Activated T-helper 9 cell treated with anti-CD3 and anti-CD28 coated beads, Interleukin-2, amount 50 U/mL, for 16 hours (primary cell): Measurements from ENCODE around the gene HERC4.

ENCODE experiments used
- DNase-seq: peaks from one replicate; pipeline ENCODE4 v3.0.0-alpha.2; 2020; ENCODE audit warnings: low read depth

HERC4 gene, protein sequence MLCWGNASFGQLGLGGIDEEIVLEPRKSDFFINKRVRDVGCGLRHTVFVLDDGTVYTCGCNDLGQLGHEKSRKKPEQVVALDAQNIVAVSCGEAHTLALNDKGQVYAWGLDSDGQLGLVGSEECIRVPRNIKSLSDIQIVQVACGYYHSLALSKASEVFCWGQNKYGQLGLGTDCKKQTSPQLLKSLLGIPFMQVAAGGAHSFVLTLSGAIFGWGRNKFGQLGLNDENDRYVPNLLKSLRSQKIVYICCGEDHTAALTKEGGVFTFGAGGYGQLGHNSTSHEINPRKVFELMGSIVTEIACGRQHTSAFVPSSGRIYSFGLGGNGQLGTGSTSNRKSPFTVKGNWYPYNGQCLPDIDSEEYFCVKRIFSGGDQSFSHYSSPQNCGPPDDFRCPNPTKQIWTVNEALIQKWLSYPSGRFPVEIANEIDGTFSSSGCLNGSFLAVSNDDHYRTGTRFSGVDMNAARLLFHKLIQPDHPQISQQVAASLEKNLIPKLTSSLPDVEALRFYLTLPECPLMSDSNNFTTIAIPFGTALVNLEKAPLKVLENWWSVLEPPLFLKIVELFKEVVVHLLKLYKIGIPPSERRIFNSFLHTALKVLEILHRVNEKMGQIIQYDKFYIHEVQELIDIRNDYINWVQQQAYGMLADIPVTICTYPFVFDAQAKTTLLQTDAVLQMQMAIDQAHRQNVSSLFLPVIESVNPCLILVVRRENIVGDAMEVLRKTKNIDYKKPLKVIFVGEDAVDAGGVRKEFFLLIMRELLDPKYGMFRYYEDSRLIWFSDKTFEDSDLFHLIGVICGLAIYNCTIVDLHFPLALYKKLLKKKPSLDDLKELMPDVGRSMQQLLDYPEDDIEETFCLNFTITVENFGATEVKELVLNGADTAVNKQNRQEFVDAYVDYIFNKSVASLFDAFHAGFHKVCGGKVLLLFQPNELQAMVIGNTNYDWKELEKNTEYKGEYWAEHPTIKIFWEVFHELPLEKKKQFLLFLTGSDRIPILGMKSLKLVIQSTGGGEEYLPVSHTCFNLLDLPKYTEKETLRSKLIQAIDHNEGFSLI

DNA sequence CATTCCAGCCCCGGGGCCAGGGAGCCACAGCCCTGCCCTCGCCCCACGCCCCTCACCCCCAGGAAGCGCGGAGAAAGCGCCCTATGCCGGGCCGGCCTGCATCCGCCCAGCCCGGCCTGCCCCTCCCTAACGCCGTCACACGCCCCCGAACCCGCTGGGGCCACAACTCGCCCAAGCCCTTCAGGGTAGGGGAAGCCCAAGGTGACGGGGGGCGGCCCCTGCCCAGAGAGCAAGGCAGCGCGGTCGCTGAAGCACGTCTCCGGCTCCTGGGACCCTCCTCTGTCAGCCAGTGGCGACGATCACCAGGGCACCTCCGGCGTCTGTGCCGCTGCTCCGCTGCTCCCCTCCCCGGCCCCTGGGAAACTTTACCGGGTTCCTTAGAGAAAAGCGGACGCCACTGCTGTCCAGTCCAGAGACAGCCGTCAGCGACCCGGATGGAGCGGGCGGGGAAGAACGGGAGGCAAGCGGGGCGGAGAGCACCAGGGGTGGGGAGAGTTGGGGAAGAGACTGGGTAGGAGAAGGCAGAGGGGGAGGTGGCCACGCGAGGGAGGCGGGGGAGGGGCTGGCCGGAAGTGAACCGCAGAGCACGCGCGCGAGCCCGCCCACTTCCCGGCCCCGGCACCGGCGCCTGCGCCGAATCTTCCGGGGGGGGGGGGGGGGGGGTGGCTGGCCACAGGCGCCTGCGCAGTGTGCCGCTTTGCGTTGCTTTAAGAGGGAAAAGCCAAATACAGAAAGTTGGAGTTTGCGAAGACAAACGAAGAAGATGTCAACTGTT, at the start of gene HERC4:
Gene HERC4, minus strand, starts transcription at position 509 of the 775 bp plus-strand sequence. CDS start 2,175 bp downstream, outside the sequence.
- DNase-seq: peak; percentile 87

DNA sequence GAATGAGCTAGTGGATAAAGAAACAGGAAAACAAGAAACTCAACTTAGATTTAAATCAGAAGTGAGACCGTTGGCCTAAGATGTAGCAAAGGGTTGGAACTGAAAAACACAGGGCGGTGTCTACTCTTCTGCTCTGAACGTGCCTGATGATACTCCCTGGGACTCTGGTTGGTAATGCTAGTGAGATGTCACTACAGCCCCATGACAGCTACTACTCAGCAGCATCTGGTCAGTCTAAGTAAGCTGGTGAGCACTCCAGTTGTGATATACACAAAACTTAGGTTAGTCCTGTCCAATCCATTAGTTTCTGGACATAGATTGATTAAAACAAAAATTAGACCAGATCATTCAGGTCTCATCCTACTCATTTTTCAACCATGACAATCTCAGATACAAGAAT, 49.6 kb upstream of the HERC4 start:
- DNase-seq: no peak

DNA sequence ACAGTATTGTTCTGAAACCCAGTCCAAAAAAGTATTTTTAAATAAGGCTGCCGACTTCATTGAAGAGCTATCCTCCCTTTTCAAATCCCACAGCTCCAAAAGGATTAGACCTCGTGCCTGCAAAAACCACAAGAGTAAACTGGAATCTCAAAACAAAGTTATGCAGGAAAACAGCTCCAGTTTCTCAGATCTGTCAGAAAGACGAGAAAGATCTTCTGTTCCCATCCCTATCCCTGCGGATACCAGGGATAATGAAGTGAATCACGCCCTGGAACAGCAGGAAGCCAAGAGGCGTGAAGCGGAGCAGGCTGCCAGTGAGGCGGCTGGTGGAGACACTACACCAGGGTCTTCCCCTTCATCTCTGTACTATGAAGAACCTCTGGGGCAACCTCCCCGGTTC, 46.8 kb upstream of the HERC4 start:
- DNase-seq: no peak

DNA sequence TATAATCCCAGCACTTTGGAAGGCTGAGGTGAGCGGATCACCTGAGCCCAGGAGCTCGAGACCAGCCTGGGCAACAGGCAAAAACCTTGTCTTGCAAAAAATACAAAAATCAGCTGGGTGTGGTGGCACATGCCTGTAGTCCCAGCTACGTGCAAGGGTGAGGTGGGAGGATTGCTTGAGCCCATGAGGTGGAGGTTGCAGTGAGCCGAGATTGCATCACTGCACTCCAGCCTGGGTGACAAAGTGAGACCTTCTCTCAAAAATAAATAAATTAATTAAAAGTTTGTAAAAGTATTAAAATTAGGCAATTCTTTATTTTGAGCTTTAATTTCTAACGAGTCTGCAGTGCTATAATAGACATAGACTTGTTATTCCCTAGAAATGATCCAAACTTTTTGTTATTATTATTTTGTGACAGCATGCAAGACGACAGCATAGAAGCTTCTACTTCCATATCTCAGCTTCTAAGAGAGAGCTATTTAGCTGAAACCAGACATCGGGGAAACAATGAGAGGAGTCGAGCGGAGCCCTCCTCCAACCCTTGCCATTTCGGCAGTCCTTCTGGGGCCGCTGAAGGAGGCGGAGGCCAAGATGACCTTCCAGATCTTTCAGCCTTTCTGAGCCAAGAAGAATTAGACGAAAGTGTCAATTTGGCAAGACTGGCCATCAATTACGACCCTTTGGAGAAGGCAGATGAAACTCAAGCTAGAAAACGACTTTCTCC, 46.1 kb upstream of the HERC4 start:
- no peak for DNase-seq

DNA sequence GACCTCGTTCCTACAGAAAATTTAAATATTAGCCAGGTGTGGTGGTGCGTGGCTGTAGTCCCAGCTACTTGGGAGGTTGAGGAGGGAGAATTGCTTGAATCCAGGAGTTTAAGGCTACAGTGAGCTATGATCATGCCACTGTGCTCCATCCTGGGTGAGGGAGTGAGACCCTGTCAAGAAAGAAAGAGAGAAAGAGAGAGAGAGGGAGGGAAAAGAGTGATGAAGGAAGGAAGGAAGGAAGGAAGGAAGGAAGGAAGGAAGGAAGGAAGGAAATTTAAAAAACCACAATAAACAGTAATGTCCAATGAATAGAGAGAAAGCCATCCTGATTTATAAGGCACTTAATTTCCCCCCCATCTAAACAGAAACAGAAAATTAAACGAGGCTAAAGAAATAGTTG, 43.6 kb upstream of the HERC4 start:
- no peak for DNase-seq

DNA sequence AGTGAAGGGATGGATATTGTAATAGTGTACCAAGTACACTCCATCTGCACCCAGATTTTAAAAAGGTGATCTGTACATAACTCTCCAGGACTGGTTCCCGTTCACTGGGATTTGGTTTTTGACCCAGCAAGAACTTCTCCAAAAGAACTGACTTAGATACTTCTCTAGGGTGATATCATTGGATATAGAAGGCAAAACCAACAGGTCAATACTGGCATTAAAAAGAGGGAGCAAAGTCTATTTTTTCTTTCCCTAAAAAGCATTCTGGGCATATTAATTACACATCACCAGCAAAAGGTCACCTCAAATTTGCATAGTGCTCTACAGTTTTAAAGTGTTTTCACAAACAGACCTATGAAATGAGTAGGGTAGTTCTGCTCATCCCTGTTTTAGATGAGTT, 37.8 kb upstream of the HERC4 start:
- DNase-seq: no peak

DNA sequence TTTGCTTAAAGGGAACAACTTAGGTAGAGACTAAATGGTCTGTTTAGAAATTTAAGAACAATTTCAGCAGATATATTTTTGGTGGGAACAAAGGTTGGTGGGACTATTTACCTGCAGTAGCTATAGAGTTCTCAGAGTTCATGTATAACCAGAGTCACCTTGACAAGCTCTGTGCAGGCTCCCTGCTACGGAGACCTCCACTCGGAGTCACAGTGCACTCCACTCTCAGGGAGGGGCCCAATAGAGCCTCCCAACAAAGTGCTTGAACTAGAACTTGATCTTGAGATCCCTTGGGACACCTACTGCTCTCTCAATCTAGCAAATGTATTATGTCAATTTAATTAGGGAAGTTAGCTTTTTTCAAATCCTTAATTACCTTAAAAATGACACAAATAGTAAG, 36.5 kb upstream of the HERC4 start:
- DNase-seq: no peak

DNA sequence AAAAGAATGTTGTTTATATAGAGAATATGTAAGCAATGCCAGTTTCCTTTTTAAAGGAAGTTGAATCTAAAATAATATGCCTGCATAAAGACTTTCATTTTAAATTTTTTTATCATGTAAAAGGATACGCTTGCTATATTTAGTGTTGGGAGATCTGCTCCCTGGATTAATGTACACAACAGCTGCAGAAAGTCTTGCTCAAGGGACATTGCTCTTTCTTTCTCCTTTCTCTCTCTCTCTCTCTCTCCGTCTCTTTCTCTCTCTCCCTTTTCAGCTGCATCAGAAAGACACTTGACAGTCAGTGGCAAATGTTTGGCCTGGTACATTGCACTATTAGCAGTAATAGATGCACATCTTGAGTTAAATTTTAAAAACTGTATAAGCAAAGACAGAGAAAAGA, 34.9 kb upstream of the HERC4 start:
- DNase-seq: no peak

DNA sequence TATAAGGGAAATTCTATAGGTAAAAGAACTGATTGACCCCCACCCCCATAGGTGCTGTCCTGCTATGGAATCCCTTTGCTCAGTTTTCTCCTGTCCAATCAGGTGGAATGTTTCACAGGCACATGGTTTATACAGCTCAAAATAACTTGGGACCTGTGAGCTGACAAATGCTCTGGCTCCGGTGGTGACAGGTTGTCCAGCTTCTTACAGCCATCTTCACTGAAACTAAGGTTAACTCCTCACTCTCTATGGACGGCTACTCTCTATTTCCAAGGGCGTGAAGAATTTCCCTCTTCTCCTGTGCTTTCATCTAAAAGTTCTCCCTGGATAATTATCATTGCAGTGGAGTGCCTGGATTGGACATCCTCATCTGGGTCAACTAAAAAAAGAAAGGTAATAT, 34.2 kb upstream of the HERC4 start, which contains the start of gene MYPN:
Gene MYPN, plus strand, starts transcription at position 158 of the 400 bp plus-strand sequence. CDS start 11,951 bp downstream, outside the sequence.
- no peak for DNase-seq

DNA sequence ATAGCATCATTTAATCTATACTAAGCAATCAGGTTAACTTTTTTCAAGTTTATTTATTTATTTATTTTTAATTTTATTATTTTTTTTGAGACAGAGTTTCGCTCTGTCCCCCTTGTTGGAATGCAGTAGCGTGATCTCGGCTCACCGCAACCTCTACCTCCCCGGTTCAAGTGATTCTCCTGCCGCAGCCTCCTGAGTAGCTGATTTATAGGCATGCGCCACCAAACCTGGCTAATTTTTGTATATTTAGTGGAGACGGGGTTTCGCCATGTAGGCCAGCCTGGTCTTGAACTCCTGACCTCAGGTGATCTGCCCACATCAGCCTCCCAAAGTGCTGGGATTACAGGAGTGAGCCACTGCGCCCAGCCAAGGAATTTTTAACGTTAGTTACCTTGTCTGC, 33.6 kb upstream of the HERC4 start:
- DNase-seq: no peak

DNA sequence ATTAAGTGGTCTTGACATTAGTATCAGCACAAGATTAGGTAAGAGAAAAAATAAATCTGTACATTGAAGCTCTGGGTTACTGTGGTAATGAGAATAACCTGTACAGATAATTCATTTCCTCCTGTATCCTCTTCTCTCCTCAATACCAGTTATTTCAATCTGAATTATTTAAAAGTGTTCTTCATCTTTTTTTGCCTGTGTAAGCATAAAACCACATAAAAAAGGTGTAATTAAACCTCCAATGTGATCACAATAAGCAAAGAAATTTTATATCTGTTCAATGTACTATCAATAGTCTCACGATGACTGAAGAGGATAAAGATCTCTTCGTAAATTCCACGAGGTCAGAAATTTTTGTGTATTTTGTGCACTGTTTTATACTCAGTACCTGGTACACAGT, 33.0 kb upstream of the HERC4 start:
- no peak for DNase-seq

DNA sequence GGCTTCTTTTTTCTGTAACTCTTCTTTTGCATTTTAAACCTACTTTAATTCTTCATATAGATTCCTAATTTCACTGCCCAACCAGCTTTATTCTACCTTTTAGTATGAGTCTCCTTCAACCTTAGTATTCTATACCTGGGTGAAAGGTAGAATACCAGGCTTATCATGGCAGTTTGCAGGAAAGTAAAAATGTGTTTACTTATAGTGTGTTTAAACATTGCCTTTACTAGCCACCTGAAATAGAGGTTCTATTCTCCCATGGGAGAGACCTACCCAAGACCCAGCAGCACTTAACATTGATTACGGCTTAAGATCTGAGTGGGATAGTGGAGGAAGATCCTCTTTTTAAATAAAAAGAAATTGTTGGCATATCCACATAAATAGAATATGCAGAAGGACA, 32.6 kb upstream of the HERC4 start:
- no peak for DNase-seq

DNA sequence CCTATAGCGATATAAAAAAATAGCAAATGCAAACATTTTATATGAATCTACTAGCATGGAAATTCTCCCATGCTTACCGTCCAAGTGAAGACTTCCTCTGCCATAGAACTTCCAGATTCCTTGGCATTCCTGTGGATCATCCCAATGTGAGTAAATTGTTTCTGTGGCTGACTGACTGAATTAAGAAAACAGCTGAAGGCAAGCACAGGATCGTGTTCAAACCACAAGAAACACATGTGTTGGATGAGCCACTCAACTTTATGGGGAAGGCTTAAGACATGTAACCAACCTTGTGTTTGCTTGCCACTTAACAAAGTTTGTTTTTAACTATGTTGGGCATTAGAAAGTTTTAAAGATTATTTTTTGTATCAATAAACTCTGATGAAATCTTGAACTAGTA, 31.6 kb upstream of the HERC4 start:
- no peak for DNase-seq

DNA sequence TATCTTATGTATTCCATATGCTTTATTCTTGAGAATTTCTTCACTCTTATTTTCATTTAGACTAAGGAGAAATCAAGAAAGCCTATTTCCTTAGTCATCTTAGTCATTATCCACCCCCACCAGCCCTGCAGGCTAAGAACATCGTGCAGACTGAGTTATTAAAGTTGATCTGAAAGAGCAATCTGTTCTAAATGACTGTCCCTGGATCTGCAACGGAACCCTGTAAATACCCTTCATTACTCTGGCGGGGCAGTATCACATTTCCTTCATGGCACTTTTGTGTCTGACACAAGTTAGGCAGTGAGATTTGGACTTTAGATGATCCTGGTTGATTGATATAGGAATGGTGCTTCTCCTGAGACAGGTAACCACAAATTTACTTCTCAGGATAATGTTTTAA, 30.7 kb upstream of the HERC4 start:
- no peak for DNase-seq

DNA sequence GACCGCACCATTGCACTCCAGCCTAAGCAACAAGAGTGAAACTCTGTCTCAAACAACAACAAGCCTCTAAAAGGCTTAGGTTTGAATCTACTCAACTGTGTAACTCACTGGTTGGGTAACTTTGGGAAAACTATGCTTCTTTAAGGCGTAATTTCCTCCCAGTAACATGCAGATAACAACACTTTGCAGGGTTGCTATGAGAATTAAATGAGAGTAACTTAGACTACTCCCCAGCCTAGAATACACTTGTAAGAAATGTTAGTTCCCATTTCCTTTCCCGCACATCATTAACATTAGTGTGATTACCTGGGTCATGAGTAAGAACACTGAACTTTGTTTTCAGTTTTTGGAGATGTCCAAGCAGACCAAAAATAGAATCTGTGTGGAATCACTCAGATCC, 28.8 kb upstream of the HERC4 start:
- DNase-seq: no peak

DNA sequence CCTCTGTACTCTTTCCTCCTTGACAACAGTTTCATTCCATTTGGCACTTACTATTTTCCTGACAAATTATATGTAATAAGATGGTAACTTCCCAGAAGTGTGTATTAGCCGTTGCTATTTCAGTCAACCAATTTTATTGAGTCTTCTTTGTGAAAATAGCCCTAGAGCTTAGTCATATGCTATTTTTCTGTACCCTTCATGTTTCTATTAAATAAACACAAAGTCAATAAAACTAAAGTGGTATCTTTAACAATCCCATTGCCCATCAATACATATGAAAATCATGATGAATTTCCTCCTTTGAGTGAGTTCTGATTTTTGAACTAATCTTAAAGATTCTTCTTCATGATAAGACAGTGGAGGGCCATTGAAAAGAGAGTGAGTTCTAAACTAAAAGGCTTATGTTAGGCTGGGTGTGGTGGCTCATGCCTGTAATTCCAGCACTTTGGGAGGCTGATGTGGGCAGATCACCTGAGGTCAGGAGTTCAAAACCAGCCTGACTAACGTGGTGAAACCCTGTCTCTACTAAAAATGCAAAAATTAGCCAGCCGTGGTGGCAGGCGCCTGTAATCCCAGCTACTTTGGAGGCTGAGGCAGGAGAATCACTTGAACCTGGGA, 28.3 kb upstream of the HERC4 start:
- DNase-seq: no peak

DNA sequence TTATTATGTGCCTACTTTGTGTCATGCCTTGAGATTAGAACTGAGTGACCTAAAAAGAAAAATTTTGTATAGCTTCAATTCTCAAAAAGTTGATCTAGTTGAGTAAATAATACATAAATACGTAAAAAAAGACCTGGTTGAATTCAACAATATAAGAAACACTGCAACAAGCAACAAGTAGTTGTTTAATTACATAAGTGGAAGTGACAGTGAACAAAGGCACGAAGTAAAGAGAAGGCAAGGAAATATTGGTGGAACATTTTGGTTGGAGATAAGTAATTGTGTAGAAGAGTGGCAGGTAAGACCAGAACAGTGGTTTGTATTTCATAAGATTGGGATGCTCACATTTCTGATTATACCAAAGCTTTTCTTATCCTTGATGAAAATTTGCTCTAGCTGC, 26.0 kb upstream of the HERC4 start:
- DNase-seq: no peak

DNA sequence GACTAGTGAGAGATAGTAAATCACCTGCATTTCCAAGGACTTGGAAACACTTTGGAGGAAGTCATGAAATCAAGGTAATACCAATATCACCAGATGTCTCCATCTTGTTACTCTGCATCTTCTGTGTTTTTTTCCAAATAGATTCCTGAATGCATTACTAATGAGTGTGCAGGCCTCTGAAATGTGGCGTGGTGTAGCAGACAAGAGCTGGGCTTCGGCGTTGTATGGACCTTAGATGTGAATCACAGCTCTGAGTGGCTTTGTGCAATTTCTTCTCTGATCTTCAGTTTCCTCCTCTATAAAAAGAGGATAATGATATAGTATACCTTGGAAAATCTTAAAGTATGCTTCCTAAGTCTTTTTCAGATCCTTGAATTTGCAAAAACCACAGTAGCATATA, 24.7 kb upstream of the HERC4 start:
- DNase-seq: no peak

DNA sequence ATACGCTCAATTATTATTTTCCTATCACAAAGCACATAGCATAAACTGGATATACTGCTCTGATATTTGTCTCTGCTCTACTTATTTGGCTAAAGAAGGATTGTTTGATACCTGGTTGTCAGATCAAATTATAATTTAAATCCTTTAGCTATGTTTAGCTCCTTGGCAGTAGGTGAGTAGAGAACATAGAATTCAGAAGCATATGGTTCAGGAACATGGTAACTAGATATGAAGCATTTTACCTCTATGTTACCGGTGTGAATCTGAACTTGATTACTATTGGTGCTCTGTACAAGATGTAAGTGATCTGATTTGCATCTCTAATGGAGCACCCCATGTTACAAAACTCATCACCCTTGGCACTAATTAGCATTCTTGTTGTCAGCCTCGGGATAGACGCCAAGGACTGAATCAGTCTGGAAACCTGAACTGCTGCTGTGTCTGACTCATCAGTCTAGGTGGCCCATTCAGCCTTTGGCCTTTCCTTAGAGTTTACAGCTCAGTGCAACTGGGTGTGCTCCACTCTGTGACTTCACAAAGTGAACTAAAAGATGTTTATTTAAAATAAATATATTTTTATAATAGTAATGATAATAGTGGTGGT, 21.9 kb upstream of the HERC4 start:
- no peak for DNase-seq

DNA sequence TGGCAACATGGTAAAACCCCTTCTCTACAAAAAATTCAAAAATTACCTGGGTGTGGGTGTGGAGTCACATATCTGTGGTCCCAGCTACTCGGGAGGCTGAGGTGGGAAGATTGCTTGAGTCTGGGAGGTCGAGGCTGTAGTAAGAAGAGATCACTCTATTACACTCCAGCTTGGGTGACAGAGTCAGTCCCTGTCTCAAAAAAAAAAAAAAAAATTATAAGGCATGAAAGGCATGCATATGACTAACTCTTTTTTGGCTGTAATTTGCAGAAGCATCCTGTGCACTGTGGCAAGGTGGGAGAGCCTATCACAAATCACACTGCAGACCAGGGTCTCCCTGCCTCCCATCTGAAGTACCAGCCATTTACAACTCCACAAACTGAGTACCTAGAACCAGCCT, 20.1 kb upstream of the HERC4 start:
- DNase-seq: no peak

DNA sequence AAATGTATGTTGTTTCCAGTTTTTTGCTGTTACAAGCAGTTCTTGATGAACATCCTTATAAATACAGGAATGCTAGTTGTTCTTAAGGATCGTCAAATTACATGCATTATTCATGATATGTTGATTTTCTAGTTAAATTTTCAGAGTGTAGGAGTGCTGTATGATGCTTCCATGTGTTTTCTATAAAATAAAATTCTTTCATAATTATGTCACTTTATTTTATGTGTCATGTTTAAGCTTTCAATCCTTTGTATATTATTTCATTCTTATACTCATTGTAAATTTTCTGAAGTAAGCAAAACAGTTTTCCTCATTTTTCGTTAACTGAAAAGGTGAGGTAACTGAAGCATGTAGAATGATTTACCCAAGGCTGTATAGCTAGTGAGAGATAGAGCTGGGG, 17.4 kb upstream of the HERC4 start:
- no peak for DNase-seq
